Posterior vena cava (tissue), 2 donors: ENCODE data around the gene MINDY4B. TPM values are rescaled to one million over a fixed set of nuclear protein-coding genes. Genes with fewer than 3 reads are reported as not detected.

Source experiments
- total RNA-seq, 2 donors: library from RNA; stranded (reverse); fragmentation: NEBNext Ultra II Directional; extraction: Animal tissue kit (Norgen Biotek cat#: 25700); gene quantifications; one replicate each; pipeline ENCODE4 v1.2.1, GENCODE V29; 2021
- donor health status: DM: yes; HTN: yes; CAD: no.
- donor health status: DM: yes; HTN: yes; CAD: no.

MINDY4B gene
- total RNA-seq, 2 donors from 2014 or later: not detected

Other genes with a start within 250 kb of the MINDY4B start
- not detected for gene ERICH6, start 201.5 kb downstream of the MINDY4B start, total RNA-seq
- 10 to 100 TPM; 30.6 to 37.6 TPM for gene SIAH2, start 142.3 kb downstream of the MINDY4B start, total RNA-seq
- gene CLRN1, start 67.3 kb upstream of the MINDY4B start, total RNA-seq: not detected
- gene MED12L, start 180.2 kb upstream of the MINDY4B start, total RNA-seq: under 1 TPM; 0.60 to 1.00 TPM